ENCODE results near the gene OSTM1.

DNA sequence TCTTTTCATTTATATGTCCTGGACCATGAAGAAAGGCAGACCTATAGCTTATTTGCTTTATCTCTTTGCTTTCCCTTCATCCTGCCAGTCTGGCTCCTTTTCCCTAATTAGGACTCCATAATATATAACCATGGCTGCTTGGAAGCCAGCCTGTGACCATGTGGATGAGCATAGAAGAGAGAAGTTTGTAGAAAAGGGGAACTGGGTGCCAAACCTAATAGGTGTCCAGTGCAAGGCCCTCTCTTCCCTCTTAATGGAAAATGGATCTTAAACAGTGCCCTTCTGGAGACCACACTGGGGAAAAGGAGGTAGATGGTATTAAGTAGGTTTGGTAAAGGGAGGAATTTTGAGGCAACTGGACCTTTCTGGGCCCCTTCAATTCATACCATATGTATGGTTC lies 16.7 kb upstream of the OSTM1 start:
- TF ChIP-seq MXI1 (conservative IDR thresholded peaks at IDR 0.05; ENCODE audit: poor library complexity, severe bottlenecking) (no peak), POLR2AphosphoS5 (IDR thresholded peaks at IDR 0.05) (no peak)

All from neural cell (in vitro differentiated cells).